HG02938 (cell line): ENCODE results near the gene ATP9B.

Experiments used
- ATAC-seq: cut with Tn5 transposase; IDR thresholded peaks from one replicate; pipeline ENCODE4 v1.9.1; 2021; ENCODE audit warnings: mild to moderate bottlenecking, moderate library complexity; ENCODE audit not compliant: unreplicated experiment

Gene ATP9B

GRCh38 chr18:79422783-79423165 lies 353.6 kb downstream of the ATP9B start:
- no peak for ATAC-seq

- no peak for ATAC-seq
Observed at GRCh38 chr18:79423211-79424007, 354.2 kb downstream of the ATP9B start.

GRCh38 chr18:79424008-79424565 lies 354.9 kb downstream of the ATP9B start:
- no peak for ATAC-seq

GRCh38 chr18:79424880-79425568 lies 355.8 kb downstream of the ATP9B start:
- no peak for ATAC-seq

DNA sequence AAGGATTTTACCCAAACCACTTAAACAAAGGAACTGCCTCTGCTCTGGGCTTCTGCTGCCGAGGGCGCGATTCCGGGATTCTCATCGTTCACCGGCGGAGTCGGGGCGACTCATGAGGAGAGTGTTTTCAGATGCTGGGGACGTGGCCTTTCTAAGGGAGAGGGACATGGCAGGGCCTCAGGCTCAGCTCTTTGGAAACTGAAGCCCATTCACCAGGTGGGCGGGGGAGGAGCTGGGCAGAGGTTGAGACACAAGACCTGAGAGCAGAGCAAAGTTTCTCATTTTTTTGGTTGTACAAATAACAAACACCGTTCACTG lies 356.3 kb downstream of the ATP9B start:
- no peak for ATAC-seq

GRCh38 chr18:79426376-79427300 lies 357.4 kb downstream of the ATP9B start:
- ATAC-seq, result no peak

DNA sequence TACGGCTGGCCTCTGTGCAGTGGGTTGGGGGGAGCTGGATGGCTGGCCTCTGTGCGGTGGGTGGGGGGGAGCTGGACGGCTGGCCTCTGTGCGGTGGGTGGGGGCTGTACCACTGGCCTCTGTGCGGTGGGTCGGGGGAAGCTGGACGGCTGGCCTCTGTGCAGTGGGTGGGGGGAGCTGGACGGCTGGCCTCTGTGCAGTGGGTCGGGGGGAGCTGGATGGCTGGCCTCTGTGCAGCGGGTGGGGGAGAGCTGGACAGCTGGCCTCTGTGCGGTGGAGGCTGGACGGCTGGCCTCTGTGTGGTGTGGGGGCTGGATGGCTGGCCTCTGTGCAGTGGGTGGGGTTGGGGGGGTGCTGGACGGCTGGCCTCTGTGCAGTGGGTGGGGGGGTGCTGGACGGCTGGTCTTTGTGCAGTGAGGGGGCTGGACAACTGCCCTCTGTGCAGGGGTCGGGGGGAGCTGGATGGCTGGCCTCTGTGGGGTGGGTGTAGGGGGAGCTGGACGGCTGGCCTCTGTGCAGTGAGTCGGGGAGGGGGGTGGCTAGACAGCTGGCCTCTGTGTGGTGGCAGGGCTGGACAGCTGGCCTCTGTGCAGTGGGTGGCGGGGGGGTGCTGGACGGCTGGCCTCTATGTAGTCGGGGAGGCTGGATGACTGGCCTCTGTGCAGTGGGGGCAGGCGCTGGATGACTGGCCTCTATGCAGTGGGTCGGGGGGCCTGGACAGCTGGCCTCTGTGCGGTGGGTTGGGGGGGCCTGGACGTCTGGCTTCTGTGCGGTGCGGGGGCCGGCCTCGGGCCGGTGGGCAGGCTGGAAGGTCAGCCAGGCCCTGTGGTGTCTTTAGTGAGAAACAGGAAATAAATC lies 358.4 kb downstream of the ATP9B start:
- no peak for ATAC-seq
